ENCODE measurements around the gene TMEM107.

DNA sequence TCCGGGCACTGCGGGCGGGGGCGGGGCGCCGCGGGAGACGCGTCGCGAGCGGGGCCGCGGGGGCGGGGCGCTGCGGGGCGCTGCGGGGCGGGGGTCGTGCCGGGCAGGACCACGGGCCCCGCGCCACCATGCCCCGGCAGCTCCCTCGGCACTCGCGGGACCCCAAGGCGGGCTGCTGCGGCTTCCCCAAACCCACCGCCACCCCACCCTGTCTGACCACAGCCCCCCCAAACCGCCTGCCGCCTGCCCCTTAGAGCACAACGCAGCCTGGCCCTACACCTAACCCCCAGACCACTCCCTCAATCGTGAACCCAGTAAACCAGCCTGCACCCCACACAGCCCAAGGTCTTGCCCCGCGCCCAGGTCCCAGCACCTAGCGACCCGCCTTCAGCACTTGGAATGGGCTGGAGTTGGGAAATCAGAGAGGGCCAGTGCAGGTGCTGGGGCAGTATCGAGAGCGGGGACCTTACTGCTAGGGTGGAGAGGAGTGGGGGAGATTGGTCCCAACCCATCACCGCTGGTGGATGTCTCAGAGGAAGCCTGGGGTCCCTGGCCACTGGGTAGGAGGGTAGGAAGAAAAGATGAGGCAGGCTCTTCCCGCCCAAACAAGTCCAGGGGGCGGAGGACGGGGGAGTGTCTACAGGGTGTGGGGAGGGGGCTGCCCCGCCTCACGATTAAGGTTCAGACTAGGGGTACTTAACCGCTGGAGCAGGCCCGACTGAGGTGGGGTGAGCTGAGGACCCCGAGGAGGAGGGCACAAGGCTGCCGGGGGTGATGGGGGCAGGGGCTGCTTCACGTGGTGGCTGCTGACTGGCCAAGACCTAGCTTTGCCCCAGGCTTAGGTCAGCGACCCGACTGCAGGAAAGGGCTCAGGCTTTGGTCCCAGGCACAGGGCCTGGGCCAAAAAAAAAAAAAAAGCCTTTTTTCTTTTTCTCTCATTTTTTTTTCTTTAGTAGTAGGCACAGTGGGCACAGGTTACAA lies 12.9 kb downstream of the TMEM107 start:
- no peak for TF ChIP-seq POLR2A (IDR thresholded peaks at IDR 0.05; ENCODE audit: low read depth)
- no peak for TF ChIP-seq POLR2AphosphoS5 (IDR thresholded peaks at IDR 0.05)
- TF ChIP-seq CTCF (IDR thresholded peaks at IDR 0.05), result no peak
- no peak for TF ChIP-seq EP300 (IDR thresholded peaks at IDR 0.05)

Measured in esophagus muscularis mucosa (tissue), 4 donors.